PFSK-1 (cell line): Measurements from ENCODE around the gene UCP1. TPM values are rescaled to one million over a fixed set of nuclear protein-coding genes. Genes with fewer than 3 reads are reported as not detected.

Experiments used
- FOXP2 ChIP-seq: optimal IDR thresholded peaks from 2 replicates; pipeline ENCODE3; 2011; ENCODE audit warnings: borderline replicate concordance, control low read depth, inconsistent platforms; ENCODE audit not compliant: insufficient read depth; ENCODE audit errors: extremely low read length, extremely low read depth
- POLR2AphosphoS5 ChIP-seq: IDR thresholded peaks from 2 replicates; pipeline ENCODE4 v1.6.1; 2012; ENCODE audit warnings: low read depth, mild to moderate bottlenecking, control low read depth, low read length, moderate library complexity
- REST ChIP-seq, 2 experiments: IDR thresholded peaks; 2 replicates each; pipeline versions ENCODE4 v1.6.1 to v1.8.0; 2011 to 2012; ENCODE audit warnings: low read depth in 2 of 2, low read length in 2 of 2, control low read depth in 1 of 2, inconsistent platforms in 1 of 2, mild to moderate bottlenecking in 1 of 2, moderate library complexity in 1 of 2; ENCODE audit not compliant: insufficient read depth in 1 of 2
- SIN3A ChIP-seq: IDR thresholded peaks from 2 replicates; pipeline ENCODE4 v1.6.1; 2012; ENCODE audit warnings: mild to moderate bottlenecking, low read length, moderate library complexity, borderline replicate concordance; ENCODE audit not compliant: insufficient read depth
- TAF1 ChIP-seq: IDR thresholded peaks from 2 replicates; pipeline ENCODE4 v1.6.1; 2012; ENCODE audit warnings: low read length, control low read depth, borderline replicate concordance; ENCODE audit not compliant: insufficient read depth
- polyA plus RNA-seq: library from polyadenylated mRNA; unstranded; fragments of >200 nt; gene quantifications from one replicate; pipeline ENCODE4 v1.2.1, GENCODE V29; 2012; ENCODE audit warnings: low read depth, missing spikeins; ENCODE audit not compliant: insufficient read length

UCP1 gene
- not detected for polyA plus RNA-seq

GRCh38 chr4:140568507-140569306 lies at the start of gene UCP1:
UCP1 (minus strand) TSS chr4:140568961; CDS start chr4:140568729, 232 bp downstream.
- TF ChIP-seq SIN3A = no peak
- no peak for TF ChIP-seq REST (IDR thresholded peaks at IDR 0.05; ENCODE audit: insufficient read depth in 1 of 2, low read depth in 2 of 2, low read length in 2 of 2)
- no peak for TF ChIP-seq POLR2AphosphoS5

GRCh38 chr4:140617499-140618248 lies 48.9 kb upstream of the UCP1 start:
- TF ChIP-seq REST (IDR thresholded peaks at IDR 0.05; ENCODE audit: insufficient read depth in 1 of 2, low read depth in 2 of 2, low read length in 2 of 2) (no peak), POLR2AphosphoS5 (no peak), TAF1 (no peak), SIN3A (no peak), FOXP2 (no peak)

DNA sequence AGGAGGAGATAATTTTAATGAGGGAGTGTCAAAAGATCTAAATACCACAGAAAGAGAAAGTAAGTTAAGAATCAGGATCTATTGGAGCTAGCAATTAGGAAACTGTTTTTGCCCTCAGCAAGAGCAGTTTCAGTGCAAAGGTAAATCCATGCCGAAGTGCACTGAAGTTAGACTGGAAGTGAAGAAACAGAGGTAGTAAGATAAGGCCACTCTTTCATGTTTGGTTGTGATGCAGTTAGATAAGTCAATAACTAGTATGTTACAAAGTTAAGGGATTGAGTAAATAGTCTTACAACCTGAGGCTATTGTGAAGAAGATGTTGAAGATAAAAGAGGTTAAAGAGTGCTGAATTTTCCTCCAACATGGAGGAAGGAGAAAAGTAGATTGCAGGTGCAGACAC lies 46.7 kb upstream of the UCP1 start:
- TF ChIP-seq SIN3A (no peak), FOXP2 (no peak), REST (IDR thresholded peaks at IDR 0.05; ENCODE audit: insufficient read depth in 1 of 2, low read depth in 2 of 2, low read length in 2 of 2) (no peak), TAF1 (no peak), POLR2AphosphoS5 (no peak)

GRCh38 chr4:140612357-140612756 lies 43.6 kb upstream of the UCP1 start:
- TF ChIP-seq POLR2AphosphoS5 = no peak
- no peak for TF ChIP-seq SIN3A
- TF ChIP-seq REST (IDR thresholded peaks at IDR 0.05; ENCODE audit: insufficient read depth in 1 of 2, low read depth in 2 of 2, low read length in 2 of 2) = no peak
- no peak for TF ChIP-seq FOXP2
- no peak for TF ChIP-seq TAF1
